Left forelimb (tissue), 1 donor: ENCODE results near the gene PUS10.
"Not testable (repeated sequence)": the region's sequence is repeated elsewhere in the genome, so short reads cannot be mapped to it uniquely, and the experiment has no call there.

Experiments used
- DNase-seq: peaks from one replicate; pipeline ENCODE4 v3.0.0-alpha.2; 2018; ENCODE audit warnings: low spot score

PUS10 gene

GRCh38 chr2:60932954-60933353 lies 85.1 kb downstream of the PUS10 start:
- no peak for DNase-seq

DNA sequence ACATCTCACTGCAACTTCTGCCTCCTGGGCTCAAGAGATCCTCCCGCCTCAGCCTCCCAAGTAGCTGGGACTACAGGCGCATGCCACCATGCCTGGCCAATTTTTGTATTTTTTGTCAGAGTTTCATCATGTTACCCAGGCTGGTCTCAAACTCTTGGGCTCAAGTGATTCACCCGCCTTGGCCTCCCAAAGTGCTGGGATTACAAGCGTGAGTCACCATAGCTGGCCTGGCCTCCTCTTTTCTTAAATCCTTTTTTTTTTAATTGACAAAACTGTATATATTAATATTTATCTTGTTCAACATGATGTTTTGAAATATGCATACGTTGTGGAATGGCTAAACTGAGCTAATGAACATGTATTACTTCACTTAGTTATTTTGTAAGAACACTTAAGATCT lies 86.0 kb downstream of the PUS10 start:
- not testable (repeated sequence) for DNase-seq

- DNase-seq, result no peak
Measured at GRCh38 chr2:60926741-60927552, 91.1 kb downstream of the PUS10 start.

- no peak for DNase-seq
Measured at GRCh38 chr2:60925994-60926740, 91.9 kb downstream of the PUS10 start.

DNA sequence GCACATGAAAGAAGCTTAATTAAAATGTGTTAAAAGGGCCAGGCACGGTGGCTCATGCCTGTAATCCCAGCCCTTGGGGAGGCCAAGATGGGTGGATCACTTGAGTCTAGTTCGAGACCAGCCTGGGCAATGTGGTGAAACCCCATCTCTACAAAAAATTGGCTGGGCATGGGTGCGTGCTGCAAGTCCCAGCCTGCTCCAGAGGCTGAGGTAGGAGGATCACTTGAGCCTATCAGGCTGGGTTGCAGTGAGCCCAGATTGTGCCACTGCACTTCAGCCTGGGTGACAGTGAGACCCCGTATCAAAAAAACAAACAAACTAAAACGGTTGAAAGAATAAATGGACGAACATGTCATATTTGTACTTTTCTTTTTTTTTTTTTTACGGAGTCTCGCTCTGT lies 110.7 kb downstream of the PUS10 start:
- DNase-seq, result no peak

DNA sequence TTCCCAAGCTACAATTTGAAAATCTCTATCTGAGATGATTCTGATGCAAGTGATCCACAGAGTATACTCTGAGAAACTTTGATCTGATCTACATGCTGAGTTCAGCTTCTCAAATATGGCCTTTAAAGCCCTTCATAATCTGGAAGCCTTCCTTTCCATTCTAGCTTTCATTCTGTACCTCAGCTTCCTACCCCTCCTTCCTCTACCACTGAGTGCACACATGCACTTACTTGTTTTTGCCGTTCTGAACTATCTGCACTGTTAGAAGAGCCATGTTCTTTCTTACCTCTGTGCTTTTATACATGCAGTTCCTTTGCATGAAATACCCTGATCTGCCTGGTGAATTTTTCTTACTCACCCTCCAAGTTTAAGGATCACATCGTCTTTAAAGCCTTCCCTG lies 111.7 kb downstream of the PUS10 start:
- DNase-seq, result no peak

DNA sequence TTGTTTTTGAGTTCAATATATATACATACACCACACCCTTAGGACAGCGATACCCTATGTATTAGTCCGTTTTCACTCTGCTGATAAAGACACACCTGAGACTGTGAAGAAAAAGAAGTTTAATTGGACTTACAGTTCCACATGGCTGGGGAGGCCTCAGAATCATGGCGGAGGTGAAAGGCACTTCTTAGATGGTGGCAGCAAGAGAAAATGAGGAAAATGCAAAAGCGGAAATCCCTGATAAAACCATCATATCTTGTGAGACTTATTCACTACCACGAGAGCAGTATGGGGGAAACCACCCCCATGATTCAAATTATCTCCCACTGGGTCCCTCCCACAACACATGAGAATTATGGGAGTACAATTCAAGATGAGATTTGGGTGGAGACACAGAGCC lies 112.2 kb downstream of the PUS10 start:
- not testable (repeated sequence) for DNase-seq

GRCh38 chr2:60901296-60901695 lies 116.8 kb downstream of the PUS10 start:
- DNase-seq, result not testable (repeated sequence)

DNA sequence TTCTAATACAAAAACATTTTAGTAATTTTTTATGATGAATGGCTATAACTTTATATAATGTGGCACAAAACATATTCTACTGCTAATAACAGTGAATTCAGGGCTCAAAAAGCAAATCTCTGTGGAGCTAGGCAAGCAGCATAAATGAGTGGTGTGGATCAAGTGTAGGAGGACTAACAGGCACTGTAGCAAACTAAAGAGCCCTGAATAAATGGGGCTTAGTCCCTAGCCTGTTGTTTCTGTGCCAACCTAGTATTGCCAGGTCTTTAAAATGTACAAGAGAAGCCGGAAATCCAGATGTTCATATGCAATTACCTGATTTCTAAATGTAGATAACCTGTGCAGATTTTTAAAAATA lies 118.2 kb downstream of the PUS10 start:
- DNase-seq, result no peak

DNA sequence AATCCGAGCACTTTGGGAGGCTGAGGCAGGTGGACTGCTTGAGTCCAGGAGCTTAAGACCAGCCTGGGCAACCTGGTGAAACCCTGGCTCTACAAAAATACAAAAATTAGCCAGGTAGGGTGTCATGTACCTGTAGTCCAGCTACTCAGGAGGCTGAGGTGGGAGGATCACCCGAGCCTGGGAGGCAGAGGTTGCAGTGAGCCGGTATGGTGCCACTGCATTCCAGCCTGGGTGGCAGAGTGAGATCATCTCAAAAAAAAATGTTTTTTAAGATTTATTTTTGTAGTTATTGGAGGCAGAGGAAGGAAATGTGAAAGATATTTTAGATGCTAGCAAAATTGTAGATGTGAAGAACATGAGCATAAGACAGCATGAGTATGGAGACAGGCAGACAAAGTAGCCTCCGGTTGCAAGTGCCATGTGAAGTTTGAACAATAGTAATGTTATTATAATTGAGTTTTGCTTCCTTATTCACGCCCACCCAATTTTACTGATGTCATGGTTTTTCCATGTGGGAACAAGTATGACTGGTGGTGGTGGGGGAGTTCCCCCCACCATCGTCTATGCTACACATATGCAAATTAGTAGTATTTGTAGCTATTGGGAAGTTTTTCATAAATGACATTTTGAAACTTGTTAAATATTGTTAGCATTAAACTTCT lies 118.7 kb downstream of the PUS10 start:
- DNase-seq, result no peak

DNA sequence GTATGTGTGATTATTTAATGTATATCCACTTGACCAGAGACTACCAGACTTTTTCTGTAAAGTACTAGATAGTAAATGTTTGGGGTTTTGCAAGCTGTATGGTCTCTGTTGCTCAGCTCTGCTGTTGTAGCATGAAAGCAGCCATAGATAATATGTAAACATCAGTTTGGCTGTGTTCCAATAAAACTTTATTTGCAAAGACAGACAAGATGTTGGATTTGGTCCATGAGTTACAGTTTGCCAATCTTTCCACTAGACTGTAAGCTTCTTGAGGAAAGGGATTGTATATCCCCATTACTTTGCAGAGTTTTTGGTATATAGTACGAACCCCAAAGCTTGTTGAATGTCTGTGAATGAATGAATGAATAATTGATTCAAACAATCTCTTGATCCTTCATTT lies 119.5 kb downstream of the PUS10 start:
- no peak for DNase-seq
